Measurements from ENCODE around the gene PTCD1. TPM values are rescaled to one million over a fixed set of nuclear protein-coding genes. Genes with fewer than 3 reads are reported as not detected.
A peak's percentile ranks its signal among the peaks of the same experiment; 100 is the strongest.

Gene PTCD1
- total and polyA plus RNA-seq, 9 of the 15 experiments (the other 6 are each of a cell fraction or from before 2014, with no cell fraction given) = 0.46 to 17.1 (median 6.2) TPM

GRCh38 chr7:99379043-99379577 lies 59.5 kb downstream of the PTCD1 start (continued):
- TF ChIP-seq HOMEZ (CRISPR knock-in tag; IDR thresholded peaks at IDR 0.05) (no peak), SP2 (IDR thresholded peaks at IDR 0.05; ENCODE audit: extremely low read depth, low read depth, low read length, poor library complexity, severe bottlenecking) (no peak), ATF3 (IDR thresholded peaks at IDR 0.05) (0 out of 2 replicates have a peak, but pooled peaks have one; percentile 26), ATF3 (CRISPR knock-in tag; conservative IDR thresholded peaks at IDR 0.05) (no peak), RBM22 (IDR thresholded peaks at IDR 0.05; ENCODE audit: low read depth, low read length, poor library complexity, severe bottlenecking) (no peak), ZNF592 (IDR thresholded peaks at IDR 0.05) (peak; percentile 32; the same call in 1 of the 2 replicates)
